MM.1S (cell line): ENCODE results near the gene CTSO.

Experiments used
- DNase-seq: peaks from one replicate; pipeline ENCODE4 v3.0.0-alpha.2; 2015
- H2AFZ ChIP-seq: fragments of 300-600 bp; sonication (generic); 2 replicates; pipeline ENCODE4 v1.6.0; 2016; ENCODE audit warnings: antibody characterized with exemption, low read length
- H3F3A ChIP-seq: fragments of 300-600 bp; sonication (generic); 2 replicates; pipeline ENCODE4 v1.6.1; 2016; ENCODE audit warnings: mild to moderate bottlenecking, antibody characterized with exemption, low read length, moderate library complexity, mixed read lengths; ENCODE audit not compliant: insufficient read depth
- H3K27ac ChIP-seq: fragments of 300-600 bp; sonication (generic); 2 replicates; pipeline ENCODE4 v1.5.1; 2016; ENCODE audit warnings: mild to moderate bottlenecking, low read length
- H3K27me3 ChIP-seq: fragments of 300-600 bp; sonication (generic); replicated peaks from 2 replicates; pipeline ENCODE4 v1.6.0; 2016; ENCODE audit warnings: low read length; ENCODE audit not compliant: insufficient read depth
- H3K36me3 ChIP-seq: fragments of 300-600 bp; sonication (generic); replicated peaks from 2 replicates; pipeline ENCODE4 v1.6.1; 2016; ENCODE audit warnings: mild to moderate bottlenecking, low read length, mixed read lengths; ENCODE audit not compliant: insufficient read depth
- H3K4me1 ChIP-seq: fragments of 300-600 bp; sonication (generic); 2 replicates; pipeline ENCODE4 v1.6.1; 2016; ENCODE audit warnings: low read length, mixed read lengths
- H3K4me2 ChIP-seq: fragments of 300-600 bp; sonication (generic); 2 replicates; pipeline ENCODE4 v1.6.0; 2016; ENCODE audit warnings: low read depth, low read length
- H3K4me3 ChIP-seq: fragments of 300-600 bp; sonication (generic); 2 replicates; pipeline ENCODE4 v1.5.1; 2016; ENCODE audit warnings: low read length, mixed read lengths
- H3K79me2 ChIP-seq: fragments of 300-600 bp; sonication (generic); 2 replicates; pipeline ENCODE4 v1.6.1; 2016; ENCODE audit warnings: mixed run types, low read length, mixed read lengths
- H3K9ac ChIP-seq: fragments of 300-600 bp; sonication (generic); 2 replicates; pipeline ENCODE4 v1.6.1; 2016; ENCODE audit warnings: low read length, mixed read lengths
- H3K9me2 ChIP-seq: fragments of 300-600 bp; sonication (generic); replicated peaks from 2 replicates; pipeline ENCODE4 v1.6.1; 2016; ENCODE audit warnings: mild to moderate bottlenecking, low read length, mixed read lengths; ENCODE audit not compliant: insufficient read depth
- H3K9me3 ChIP-seq: fragments of 300-600 bp; sonication (generic); replicated peaks from 2 replicates; pipeline ENCODE4 v1.6.1; 2016; ENCODE audit warnings: mild to moderate bottlenecking, low read length, mixed read lengths; ENCODE audit not compliant: insufficient read depth
- H4K20me1 ChIP-seq: fragments of 300-600 bp; sonication (generic); 2 replicates; pipeline ENCODE4 v1.6.1; 2016; ENCODE audit warnings: mild to moderate bottlenecking, low read length, moderate library complexity, mixed read lengths; ENCODE audit not compliant: insufficient read depth
- CTCF ChIP-seq: fragments of 300-600 bp; sonication (generic); IDR thresholded peaks from 2 replicates; pipeline ENCODE4 v1.5.1; 2016; ENCODE audit warnings: antibody characterized with exemption, low read length, mixed read lengths
- EZH2 ChIP-seq: fragments of 300-600 bp; sonication (generic); optimal IDR thresholded peaks from 2 replicates; pipeline ENCODE3; 2017; ENCODE audit warnings: low read depth, mild to moderate bottlenecking, antibody characterized with exemption, low read length, mixed read lengths
- EZH2phosphoT487 ChIP-seq: fragments of 300-600 bp; sonication (generic); IDR thresholded peaks from 2 replicates; pipeline ENCODE4 v1.6.1; 2018; ENCODE audit warnings: antibody characterized with exemption, low read length

The CTSO gene

GRCh38 chr4:155962767-155963166 lies 9.1 kb upstream of the CTSO start:
- Histone ChIP-seq H3K9me2 (no peaks in the 10 kb centered on the region), H3K4me3 (no peak overlapping the region), H3K27me3 (no peaks in the 10 kb centered on the region), H2AFZ (no peak overlapping the region), H3K27ac (no peak overlapping the region), H4K20me1 (no peaks in the 10 kb centered on the region), H3K36me3 (no peaks in the 10 kb centered on the region), H3K9ac (no peak overlapping the region), H3K79me2 (no peaks in the 10 kb centered on the region), H3K9me3 (no peaks in the 10 kb centered on the region), H3F3A (no peaks in the 10 kb centered on the region), H3K4me1 (no peaks in the 10 kb centered on the region), H3K4me2 (no peak overlapping the region)
- no peak for DNase-seq
- TF ChIP-seq CTCF (no peak), EZH2phosphoT487 (no peak), EZH2 (no peak)

GRCh38 chr4:155961575-155961974 lies 7.9 kb upstream of the CTSO start:
- no peaks in the 10 kb centered on the region for H3K9me3 ChIP-seq
- H2AFZ ChIP-seq = no peak overlapping the region
- H3K4me2 ChIP-seq = no peak overlapping the region
- no peaks in the 10 kb centered on the region for H3F3A ChIP-seq
- no peaks in the 10 kb centered on the region for H3K36me3 ChIP-seq
- no peaks in the 10 kb centered on the region for H3K27me3 ChIP-seq
- H3K4me3 ChIP-seq = no peak overlapping the region
- no peaks in the 10 kb centered on the region for H3K4me1 ChIP-seq
- no peak overlapping the region for H3K27ac ChIP-seq
- H3K79me2 ChIP-seq = no peaks in the 10 kb centered on the region
- H4K20me1 ChIP-seq = no peaks in the 10 kb centered on the region
- TF ChIP-seq EZH2phosphoT487 (no peak), CTCF (no peak), EZH2 (no peak)
- no peak overlapping the region for H3K9ac ChIP-seq
- H3K9me2 ChIP-seq = no peaks in the 10 kb centered on the region
- no peak for DNase-seq

- H3K4me2 ChIP-seq = no peak overlapping the region
- no peak for DNase-seq
Observed at GRCh38 chr4:155960522-155960921, 6.9 kb upstream of the CTSO start.

More at GRCh38 chr4:155960522-155960921, 6.9 kb upstream of the CTSO start:
- H4K20me1 ChIP-seq = no peaks in the 10 kb centered on the region
- no peaks in the 10 kb centered on the region for H3K36me3 ChIP-seq
- no peak overlapping the region for H3K27ac ChIP-seq
- no peaks in the 10 kb centered on the region for H3K9me3 ChIP-seq
- H3F3A ChIP-seq = no peaks in the 10 kb centered on the region
- no peaks in the 10 kb centered on the region for H3K4me1 ChIP-seq
- no peak overlapping the region for H3K9ac ChIP-seq
- no peaks in the 10 kb centered on the region for H3K9me2 ChIP-seq
- no peaks in the 10 kb centered on the region for H3K27me3 ChIP-seq
- no peak overlapping the region for H2AFZ ChIP-seq
- no peaks in the 10 kb centered on the region for H3K79me2 ChIP-seq
- H3K4me3 ChIP-seq = no peak overlapping the region
- TF ChIP-seq EZH2phosphoT487 (no peak), EZH2 (no peak), CTCF (no peak)
